ENCODE measurements around the gene NSUN5. TPM values are rescaled to one million over a fixed set of nuclear protein-coding genes. Genes with fewer than 3 reads are reported as not detected.

Gene NSUN5
- total and polyA plus RNA-seq, 2 experiments from 2014 or later = 65.6 to 73.4 TPM

DNA sequence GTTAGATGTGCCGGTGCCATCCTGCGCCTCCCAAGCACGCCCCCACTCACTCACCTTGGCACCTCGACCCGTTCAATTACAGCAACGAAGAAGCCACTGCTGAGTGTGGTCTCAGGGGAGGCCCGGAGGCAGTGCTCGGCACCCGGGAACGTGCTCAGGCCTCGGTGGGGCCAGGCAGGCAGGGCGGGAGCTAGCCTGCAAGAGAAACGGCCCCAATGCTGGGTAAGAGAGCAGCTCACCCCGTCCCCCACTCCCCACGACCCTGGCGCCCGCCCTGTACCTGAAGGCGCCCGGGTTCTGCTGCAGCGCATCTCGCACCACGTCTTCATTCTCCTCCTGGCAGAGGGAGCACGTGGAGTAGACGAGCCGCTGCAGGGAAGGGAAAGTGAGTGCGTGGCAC lies 5.1 kb downstream of the NSUN5 start:
- no peak overlapping the region for H3K4me2 ChIP-seq
- no peaks in the 10 kb centered on the region; the same call in 1 of the 2 replicates for H3K36me3 ChIP-seq (ENCODE audit: insufficient read depth)
- no peak for TF ChIP-seq CREB1 (CRISPR knock-in tag; IDR thresholded peaks at IDR 0.05; ENCODE audit: low read depth)
- no peak for TF ChIP-seq STAT1 (IDR thresholded peaks at IDR 0.05; ENCODE audit: unreplicated experiment)
- TF ChIP-seq JUNB (IDR thresholded peaks at IDR 0.05; ENCODE audit: unreplicated experiment) = no peak
- TF ChIP-seq, protein P1, sequence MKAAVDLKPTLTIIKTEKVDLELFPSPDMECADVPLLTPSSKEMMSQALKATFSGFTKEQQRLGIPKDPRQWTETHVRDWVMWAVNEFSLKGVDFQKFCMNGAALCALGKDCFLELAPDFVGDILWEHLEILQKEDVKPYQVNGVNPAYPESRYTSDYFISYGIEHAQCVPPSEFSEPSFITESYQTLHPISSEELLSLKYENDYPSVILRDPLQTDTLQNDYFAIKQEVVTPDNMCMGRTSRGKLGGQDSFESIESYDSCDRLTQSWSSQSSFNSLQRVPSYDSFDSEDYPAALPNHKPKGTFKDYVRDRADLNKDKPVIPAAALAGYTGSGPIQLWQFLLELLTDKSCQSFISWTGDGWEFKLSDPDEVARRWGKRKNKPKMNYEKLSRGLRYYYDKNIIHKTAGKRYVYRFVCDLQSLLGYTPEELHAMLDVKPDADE (IDR thresholded peaks at IDR 0.05) = no peak
- TF ChIP-seq, protein P2, sequence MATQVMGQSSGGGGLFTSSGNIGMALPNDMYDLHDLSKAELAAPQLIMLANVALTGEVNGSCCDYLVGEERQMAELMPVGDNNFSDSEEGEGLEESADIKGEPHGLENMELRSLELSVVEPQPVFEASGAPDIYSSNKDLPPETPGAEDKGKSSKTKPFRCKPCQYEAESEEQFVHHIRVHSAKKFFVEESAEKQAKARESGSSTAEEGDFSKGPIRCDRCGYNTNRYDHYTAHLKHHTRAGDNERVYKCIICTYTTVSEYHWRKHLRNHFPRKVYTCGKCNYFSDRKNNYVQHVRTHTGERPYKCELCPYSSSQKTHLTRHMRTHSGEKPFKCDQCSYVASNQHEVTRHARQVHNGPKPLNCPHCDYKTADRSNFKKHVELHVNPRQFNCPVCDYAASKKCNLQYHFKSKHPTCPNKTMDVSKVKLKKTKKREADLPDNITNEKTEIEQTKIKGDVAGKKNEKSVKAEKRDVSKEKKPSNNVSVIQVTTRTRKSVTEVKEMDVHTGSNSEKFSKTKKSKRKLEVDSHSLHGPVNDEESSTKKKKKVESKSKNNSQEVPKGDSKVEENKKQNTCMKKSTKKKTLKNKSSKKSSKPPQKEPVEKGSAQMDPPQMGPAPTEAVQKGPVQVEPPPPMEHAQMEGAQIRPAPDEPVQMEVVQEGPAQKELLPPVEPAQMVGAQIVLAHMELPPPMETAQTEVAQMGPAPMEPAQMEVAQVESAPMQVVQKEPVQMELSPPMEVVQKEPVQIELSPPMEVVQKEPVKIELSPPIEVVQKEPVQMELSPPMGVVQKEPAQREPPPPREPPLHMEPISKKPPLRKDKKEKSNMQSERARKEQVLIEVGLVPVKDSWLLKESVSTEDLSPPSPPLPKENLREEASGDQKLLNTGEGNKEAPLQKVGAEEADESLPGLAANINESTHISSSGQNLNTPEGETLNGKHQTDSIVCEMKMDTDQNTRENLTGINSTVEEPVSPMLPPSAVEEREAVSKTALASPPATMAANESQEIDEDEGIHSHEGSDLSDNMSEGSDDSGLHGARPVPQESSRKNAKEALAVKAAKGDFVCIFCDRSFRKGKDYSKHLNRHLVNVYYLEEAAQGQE (IDR thresholded peaks at IDR 0.05; ENCODE audit: unreplicated experiment) = no peak
- no peak for TF ChIP-seq EZH2 (IDR thresholded peaks at IDR 0.05; ENCODE audit: low read depth, unreplicated experiment)
- TF ChIP-seq, protein P3, sequence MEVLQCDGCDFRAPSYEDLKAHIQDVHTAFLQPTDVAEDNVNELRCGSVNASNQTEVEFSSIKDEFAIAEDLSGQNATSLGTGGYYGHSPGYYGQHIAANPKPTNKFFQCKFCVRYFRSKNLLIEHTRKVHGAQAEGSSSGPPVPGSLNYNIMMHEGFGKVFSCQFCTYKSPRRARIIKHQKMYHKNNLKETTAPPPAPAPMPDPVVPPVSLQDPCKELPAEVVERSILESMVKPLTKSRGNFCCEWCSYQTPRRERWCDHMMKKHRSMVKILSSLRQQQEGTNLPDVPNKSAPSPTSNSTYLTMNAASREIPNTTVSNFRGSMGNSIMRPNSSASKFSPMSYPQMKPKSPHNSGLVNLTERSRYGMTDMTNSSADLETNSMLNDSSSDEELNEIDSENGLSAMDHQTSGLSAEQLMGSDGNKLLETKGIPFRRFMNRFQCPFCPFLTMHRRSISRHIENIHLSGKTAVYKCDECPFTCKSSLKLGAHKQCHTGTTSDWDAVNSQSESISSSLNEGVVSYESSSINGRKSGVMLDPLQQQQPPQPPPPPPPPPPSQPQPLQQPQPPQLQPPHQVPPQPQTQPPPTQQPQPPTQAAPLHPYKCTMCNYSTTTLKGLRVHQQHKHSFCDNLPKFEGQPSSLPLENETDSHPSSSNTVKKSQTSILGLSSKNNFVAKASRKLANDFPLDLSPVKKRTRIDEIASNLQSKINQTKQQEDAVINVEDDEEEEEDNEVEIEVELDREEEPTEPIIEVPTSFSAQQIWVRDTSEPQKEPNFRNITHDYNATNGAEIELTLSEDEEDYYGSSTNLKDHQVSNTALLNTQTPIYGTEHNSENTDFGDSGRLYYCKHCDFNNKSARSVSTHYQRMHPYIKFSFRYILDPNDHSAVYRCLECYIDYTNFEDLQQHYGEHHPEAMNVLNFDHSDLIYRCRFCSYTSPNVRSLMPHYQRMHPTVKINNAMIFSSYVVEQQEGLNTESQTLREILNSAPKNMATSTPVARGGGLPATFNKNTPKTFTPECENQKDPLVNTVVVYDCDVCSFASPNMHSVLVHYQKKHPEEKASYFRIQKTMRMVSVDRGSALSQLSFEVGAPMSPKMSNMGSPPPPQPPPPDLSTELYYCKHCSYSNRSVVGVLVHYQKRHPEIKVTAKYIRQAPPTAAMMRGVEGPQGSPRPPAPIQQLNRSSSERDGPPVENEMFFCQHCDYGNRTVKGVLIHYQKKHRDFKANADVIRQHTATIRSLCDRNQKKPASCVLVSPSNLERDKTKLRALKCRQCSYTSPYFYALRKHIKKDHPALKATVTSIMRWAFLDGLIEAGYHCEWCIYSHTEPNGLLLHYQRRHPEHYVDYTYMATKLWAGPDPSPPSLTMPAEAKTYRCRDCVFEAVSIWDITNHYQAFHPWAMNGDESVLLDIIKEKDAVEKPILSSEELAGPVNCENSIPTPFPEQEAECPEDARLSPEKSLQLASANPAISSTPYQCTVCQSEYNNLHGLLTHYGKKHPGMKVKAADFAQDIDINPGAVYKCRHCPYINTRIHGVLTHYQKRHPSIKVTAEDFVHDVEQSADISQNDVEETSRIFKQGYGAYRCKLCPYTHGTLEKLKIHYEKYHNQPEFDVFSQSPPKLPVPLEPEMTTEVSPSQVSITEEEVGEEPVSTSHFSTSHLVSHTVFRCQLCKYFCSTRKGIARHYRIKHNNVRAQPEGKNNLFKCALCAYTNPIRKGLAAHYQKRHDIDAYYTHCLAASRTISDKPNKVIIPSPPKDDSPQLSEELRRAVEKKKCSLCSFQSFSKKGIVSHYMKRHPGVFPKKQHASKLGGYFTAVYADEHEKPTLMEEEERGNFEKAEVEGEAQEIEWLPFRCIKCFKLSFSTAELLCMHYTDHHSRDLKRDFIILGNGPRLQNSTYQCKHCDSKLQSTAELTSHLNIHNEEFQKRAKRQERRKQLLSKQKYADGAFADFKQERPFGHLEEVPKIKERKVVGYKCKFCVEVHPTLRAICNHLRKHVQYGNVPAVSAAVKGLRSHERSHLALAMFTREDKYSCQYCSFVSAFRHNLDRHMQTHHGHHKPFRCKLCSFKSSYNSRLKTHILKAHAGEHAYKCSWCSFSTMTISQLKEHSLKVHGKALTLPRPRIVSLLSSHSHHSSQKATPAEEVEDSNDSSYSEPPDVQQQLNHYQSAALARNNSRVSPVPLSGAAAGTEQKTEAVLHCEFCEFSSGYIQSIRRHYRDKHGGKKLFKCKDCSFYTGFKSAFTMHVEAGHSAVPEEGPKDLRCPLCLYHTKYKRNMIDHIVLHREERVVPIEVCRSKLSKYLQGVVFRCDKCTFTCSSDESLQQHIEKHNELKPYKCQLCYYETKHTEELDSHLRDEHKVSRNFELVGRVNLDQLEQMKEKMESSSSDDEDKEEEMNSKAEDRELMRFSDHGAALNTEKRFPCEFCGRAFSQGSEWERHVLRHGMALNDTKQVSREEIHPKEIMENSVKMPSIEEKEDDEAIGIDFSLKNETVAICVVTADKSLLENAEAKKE (CRISPR knock-in tag; IDR thresholded peaks at IDR 0.05) = no peak
- no peak for TF ChIP-seq EZH2phosphoT487 (IDR thresholded peaks at IDR 0.05; ENCODE audit: unreplicated experiment)
- no peak for TF ChIP-seq POLR2AphosphoS5 (IDR thresholded peaks at IDR 0.05; ENCODE audit: low read depth)
- no peak for TF ChIP-seq ZNF114 (CRISPR knock-in tag; IDR thresholded peaks at IDR 0.05)
- TF ChIP-seq, protein P4, sequence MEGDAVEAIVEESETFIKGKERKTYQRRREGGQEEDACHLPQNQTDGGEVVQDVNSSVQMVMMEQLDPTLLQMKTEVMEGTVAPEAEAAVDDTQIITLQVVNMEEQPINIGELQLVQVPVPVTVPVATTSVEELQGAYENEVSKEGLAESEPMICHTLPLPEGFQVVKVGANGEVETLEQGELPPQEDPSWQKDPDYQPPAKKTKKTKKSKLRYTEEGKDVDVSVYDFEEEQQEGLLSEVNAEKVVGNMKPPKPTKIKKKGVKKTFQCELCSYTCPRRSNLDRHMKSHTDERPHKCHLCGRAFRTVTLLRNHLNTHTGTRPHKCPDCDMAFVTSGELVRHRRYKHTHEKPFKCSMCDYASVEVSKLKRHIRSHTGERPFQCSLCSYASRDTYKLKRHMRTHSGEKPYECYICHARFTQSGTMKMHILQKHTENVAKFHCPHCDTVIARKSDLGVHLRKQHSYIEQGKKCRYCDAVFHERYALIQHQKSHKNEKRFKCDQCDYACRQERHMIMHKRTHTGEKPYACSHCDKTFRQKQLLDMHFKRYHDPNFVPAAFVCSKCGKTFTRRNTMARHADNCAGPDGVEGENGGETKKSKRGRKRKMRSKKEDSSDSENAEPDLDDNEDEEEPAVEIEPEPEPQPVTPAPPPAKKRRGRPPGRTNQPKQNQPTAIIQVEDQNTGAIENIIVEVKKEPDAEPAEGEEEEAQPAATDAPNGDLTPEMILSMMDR (conservative IDR thresholded peaks at IDR 0.05; ENCODE audit: low read depth in 2 of 2) = no peak
- TF ChIP-seq ZNF331 (CRISPR knock-in tag; IDR thresholded peaks at IDR 0.05; ENCODE audit: low read depth) = no peak
- H3K27ac ChIP-seq (ENCODE audit: low read depth) = no peak overlapping the region
- peaks cover 13% of the 10 kb centered on the region for H3K4me1 Mint-ChIP-seq
- peaks cover 4% of the 10 kb centered on the region; the same call in 1 of the 2 replicates for H3K4me1 ChIP-seq (ENCODE audit: insufficient read depth)
- H2AFZ ChIP-seq = no peak overlapping the region
- H3K4me3 ChIP-seq = no peak overlapping the region
- ATAC-seq = no peak
- no peak overlapping the region for H3K4me3 Mint-ChIP-seq
- H3K27me3 ChIP-seq (ENCODE audit: insufficient read depth) = no peaks in the 10 kb centered on the region
- H3F3A ChIP-seq (replicated peaks; ENCODE audit: low read depth) = no peaks in the 10 kb centered on the region
- peaks cover 41% of the 10 kb centered on the region for H3K36me3 Mint-ChIP-seq (ENCODE audit: low read depth)
- H3K79me2 ChIP-seq (replicated peaks; ENCODE audit: insufficient read depth) = peaks cover 18% of the 10 kb centered on the region
- H3K9me3 Mint-ChIP-seq = no peaks in the 10 kb centered on the region; the same call in 2 of the 3 replicates
- no peaks in the 10 kb centered on the region for H3K9me2 ChIP-seq (ENCODE audit: insufficient read depth)
- H3K27me3 Mint-ChIP-seq (ENCODE audit: insufficient read depth, low read depth, poor library complexity) = peaks cover 10% of the 10 kb centered on the region
- H4K20me1 ChIP-seq (replicated peaks; ENCODE audit: insufficient read depth) = no peaks in the 10 kb centered on the region; the same call in 1 of the 2 replicates
- DNase-seq (ENCODE audit: low spot score) = no peak
- H3K27ac Mint-ChIP-seq = no peak overlapping the region

All from GM23338 (cell line).